ENCODE data around the gene PARVA.

Gene PARVA

GRCh38 chr11:12403122-12403996, 26.0 kb downstream of the PARVA start:
- TF ChIP-seq, protein P1, sequence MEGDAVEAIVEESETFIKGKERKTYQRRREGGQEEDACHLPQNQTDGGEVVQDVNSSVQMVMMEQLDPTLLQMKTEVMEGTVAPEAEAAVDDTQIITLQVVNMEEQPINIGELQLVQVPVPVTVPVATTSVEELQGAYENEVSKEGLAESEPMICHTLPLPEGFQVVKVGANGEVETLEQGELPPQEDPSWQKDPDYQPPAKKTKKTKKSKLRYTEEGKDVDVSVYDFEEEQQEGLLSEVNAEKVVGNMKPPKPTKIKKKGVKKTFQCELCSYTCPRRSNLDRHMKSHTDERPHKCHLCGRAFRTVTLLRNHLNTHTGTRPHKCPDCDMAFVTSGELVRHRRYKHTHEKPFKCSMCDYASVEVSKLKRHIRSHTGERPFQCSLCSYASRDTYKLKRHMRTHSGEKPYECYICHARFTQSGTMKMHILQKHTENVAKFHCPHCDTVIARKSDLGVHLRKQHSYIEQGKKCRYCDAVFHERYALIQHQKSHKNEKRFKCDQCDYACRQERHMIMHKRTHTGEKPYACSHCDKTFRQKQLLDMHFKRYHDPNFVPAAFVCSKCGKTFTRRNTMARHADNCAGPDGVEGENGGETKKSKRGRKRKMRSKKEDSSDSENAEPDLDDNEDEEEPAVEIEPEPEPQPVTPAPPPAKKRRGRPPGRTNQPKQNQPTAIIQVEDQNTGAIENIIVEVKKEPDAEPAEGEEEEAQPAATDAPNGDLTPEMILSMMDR (IDR thresholded peaks at IDR 0.05; ENCODE audit: low read depth, low read length): no peak
- in situ Hi-C loops (cut with HindIII; ENCODE audit: low sequenced_read_pairs): no loop called here
- no peak for DNase-seq (ENCODE audit: low read depth, low spot score)
- H3K4me3 ChIP-seq (ENCODE audit: low read depth, low read length): no peak overlapping the region

DNA sequence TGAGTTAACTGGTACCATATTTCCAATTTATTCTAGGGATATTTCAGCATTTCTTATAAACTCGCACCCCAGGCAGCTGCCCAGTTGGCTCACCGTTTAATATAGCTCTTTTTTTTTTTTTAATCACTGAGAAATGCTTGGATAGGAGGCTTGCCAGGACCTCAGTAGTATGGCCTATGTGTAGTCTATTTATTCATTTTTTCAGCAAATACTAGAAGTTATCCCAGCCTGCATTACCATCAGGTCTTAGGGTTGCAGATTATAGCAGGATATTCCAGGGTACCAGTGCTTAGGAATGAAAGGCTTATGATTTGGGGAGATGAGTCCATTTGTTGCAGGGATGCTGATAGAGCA, 26.6 kb downstream of the PARVA start:
- H3K4me3 ChIP-seq (ENCODE audit: low read depth, low read length): no peak overlapping the region
- DNase-seq (ENCODE audit: low read depth, low spot score): no peak
- in situ Hi-C loops (cut with HindIII; ENCODE audit: low sequenced_read_pairs): no loop called here
- TF ChIP-seq, protein P1 (IDR thresholded peaks at IDR 0.05; ENCODE audit: low read depth, low read length): no peak

- no peak overlapping the region for H3K4me3 ChIP-seq (ENCODE audit: low read depth, low read length)
- TF ChIP-seq, protein P1 (IDR thresholded peaks at IDR 0.05; ENCODE audit: low read depth, low read length): no peak
- DNase-seq (ENCODE audit: low read depth, low spot score): no peak
- in situ Hi-C loops (cut with HindIII; ENCODE audit: low sequenced_read_pairs): no loop called here
These were observed 27.1 kb downstream of the PARVA start for GRCh38 chr11:12404436-12404835.

DNA sequence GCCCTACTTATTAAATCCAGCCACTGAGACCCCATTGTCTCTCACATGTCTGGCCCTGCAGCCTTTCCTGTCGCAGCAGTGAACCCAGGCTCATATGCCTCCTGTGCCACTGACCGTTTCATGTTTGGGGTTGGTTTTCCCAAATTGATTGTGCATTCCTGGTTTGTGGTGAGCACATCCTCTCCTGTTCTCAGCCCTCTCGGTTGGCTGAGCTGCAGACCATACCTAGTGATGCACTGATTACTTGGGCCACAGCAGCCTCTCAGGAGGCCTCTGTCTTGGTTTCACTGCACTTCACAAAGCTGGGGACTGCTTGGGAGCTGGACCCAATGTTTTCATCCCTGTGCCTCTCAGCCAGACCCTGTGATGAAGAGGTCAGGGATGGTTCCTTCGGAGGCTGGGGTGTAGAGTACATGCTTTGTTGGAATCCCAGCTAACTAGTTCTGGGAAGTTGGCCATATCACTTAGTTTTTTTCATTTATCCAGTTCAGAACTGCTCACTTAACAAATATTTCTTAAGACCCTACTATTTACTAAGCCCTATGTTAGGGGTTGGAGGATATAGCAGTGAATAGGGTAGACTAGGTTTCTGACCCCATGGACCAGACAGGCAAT, 30.9 kb downstream of the PARVA start:
- in situ Hi-C loops (cut with HindIII; ENCODE audit: low sequenced_read_pairs): no loop called here
- DNase-seq (ENCODE audit: low read depth, low spot score): no peak
- TF ChIP-seq, protein P1 (IDR thresholded peaks at IDR 0.05; ENCODE audit: low read depth, low read length): no peak
- no peak overlapping the region for H3K4me3 ChIP-seq (ENCODE audit: low read depth, low read length)

- no peak overlapping the region for H3K4me3 ChIP-seq (ENCODE audit: low read depth, low read length)
- TF ChIP-seq, protein P1 (IDR thresholded peaks at IDR 0.05; ENCODE audit: low read depth, low read length): no peak
- DNase-seq (ENCODE audit: low read depth, low spot score): no peak
- in situ Hi-C loops (cut with HindIII; ENCODE audit: low sequenced_read_pairs): no loop called here
These were observed 32.2 kb downstream of the PARVA start for GRCh38 chr11:12409621-12410005.

DNA sequence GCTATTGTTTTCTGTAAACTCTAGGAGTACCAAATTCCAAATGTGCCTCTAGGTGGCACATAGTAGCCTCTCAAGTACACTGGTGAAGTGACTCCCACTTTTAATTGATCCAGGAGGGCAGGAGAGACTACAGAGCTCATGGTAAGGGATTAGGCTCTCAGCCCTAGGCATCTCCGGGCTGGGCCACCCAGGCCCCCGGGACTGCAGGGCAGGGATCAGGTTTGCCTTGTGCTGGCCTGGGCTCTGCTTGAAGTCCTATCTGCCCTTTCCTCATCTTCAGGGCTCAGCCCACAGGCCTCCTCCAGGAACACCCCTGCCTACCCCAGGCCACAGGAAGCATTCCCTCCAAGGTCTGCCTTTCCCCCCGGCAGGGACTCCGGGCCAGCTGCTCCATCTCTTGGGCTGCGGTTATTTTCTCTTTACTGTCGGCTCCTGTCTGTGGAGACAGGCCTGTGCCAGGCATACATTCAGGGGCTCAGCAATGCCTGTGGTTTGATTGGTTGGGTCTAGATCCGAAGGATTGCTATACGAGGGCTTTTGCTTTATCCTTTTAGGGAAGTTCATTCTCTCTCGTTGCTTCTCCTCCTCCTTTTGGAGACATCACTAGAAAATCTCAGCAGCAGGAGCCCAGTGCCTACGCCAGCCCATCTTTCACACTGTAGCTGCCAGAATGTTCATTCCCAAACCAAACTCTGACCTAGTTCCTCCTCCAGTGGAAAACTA, 32.8 kb downstream of the PARVA start:
- peak; percentile 53 for DNase-seq (ENCODE audit: low read depth, low spot score)
- TF ChIP-seq, protein P1 (IDR thresholded peaks at IDR 0.05; ENCODE audit: low read depth, low read length): no peak
- in situ Hi-C loops (cut with HindIII; ENCODE audit: low sequenced_read_pairs): no loop called here
- H3K4me3 ChIP-seq (ENCODE audit: low read depth, low read length): no peak overlapping the region
